Neutrophil (primary cell): ENCODE results near the gene FOXL3.

Experiments
- H3K27ac ChIP-seq: fragments of 200-600 bp; sonication (generic); 2 replicates; pipeline ENCODE4 v1.5.1; 2016; ENCODE audit warnings: mild to moderate bottlenecking, moderate library complexity
- H3K27me3 ChIP-seq: fragments of 200-600 bp; sonication (generic); 2 replicates; pipeline ENCODE4 v1.6.0; 2016; ENCODE audit warnings: mild to moderate bottlenecking
- H3K36me3 ChIP-seq: fragments of 200-600 bp; sonication (generic); 2 replicates; pipeline ENCODE4 v1.5.1; 2017
- H3K4me1 ChIP-seq, 2 experiments: fragments of 200-600 bp in 1 of 2; sonication (generic) in 1 of 2; 1 replicate in 1 of 2; 2 replicates in 1 of 2; pipeline versions ENCODE4 v1.5.1 to v1.6.1; 2013 to 2016; ENCODE audit warnings: low read depth in 1 of 2, low read length in 1 of 2, mild to moderate bottlenecking in 1 of 2, moderate library complexity in 1 of 2; ENCODE audit not compliant: control insufficient read depth in 1 of 2, insufficient read depth in 1 of 2
- H3K4me3 ChIP-seq, 2 experiments: fragments of 200-600 bp in 1 of 2; sonication (generic) in 1 of 2; 1 replicate in 1 of 2; 2 replicates in 1 of 2; pipeline ENCODE4 v1.5.1; 2013 to 2016; ENCODE audit warnings: low read depth in 1 of 2, low read length in 1 of 2, mild to moderate bottlenecking in 1 of 2, moderate library complexity in 1 of 2
- H3K9me3 ChIP-seq: fragments of 200-600 bp; sonication (generic); 2 replicates; pipeline ENCODE4 v1.5.1; 2016
- TF ChIP-seq, protein P1 (sequence below): fragments of 200-600 bp; sonication (generic); IDR thresholded peaks from 2 replicates; pipeline ENCODE4 v1.5.1; 2016; ENCODE audit warnings: antibody characterized with exemption

The FOXL3 gene

DNA sequence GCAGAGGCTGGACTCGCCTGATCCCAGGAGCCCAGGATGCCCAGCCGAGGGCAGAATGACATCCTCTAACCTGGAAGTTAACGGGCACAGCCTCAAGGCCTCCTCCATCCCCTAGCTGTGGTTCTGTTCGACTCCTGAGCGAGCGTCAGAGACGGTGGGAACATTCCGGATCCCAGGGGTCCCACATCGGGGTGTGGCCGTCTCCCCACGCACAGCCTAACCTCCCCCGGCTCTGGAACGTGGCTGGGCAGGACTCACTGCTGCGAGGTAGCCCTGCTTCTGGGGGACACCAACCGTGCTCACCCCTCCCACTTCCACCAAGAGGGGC is 8.4 kb downstream of the FOXL3 start:
- H3K36me3 ChIP-seq = no peaks in the 10 kb centered on the region
- TF ChIP-seq, protein P1, sequence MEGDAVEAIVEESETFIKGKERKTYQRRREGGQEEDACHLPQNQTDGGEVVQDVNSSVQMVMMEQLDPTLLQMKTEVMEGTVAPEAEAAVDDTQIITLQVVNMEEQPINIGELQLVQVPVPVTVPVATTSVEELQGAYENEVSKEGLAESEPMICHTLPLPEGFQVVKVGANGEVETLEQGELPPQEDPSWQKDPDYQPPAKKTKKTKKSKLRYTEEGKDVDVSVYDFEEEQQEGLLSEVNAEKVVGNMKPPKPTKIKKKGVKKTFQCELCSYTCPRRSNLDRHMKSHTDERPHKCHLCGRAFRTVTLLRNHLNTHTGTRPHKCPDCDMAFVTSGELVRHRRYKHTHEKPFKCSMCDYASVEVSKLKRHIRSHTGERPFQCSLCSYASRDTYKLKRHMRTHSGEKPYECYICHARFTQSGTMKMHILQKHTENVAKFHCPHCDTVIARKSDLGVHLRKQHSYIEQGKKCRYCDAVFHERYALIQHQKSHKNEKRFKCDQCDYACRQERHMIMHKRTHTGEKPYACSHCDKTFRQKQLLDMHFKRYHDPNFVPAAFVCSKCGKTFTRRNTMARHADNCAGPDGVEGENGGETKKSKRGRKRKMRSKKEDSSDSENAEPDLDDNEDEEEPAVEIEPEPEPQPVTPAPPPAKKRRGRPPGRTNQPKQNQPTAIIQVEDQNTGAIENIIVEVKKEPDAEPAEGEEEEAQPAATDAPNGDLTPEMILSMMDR = no peak
- H3K4me1 ChIP-seq = no peaks in the 10 kb centered on the region
- H3K4me3 ChIP-seq = no peak overlapping the region
- no peak overlapping the region for H3K27ac ChIP-seq
- peaks cover 18% of the 10 kb centered on the region for H3K27me3 ChIP-seq
- H3K9me3 ChIP-seq = no peaks in the 10 kb centered on the region

DNA sequence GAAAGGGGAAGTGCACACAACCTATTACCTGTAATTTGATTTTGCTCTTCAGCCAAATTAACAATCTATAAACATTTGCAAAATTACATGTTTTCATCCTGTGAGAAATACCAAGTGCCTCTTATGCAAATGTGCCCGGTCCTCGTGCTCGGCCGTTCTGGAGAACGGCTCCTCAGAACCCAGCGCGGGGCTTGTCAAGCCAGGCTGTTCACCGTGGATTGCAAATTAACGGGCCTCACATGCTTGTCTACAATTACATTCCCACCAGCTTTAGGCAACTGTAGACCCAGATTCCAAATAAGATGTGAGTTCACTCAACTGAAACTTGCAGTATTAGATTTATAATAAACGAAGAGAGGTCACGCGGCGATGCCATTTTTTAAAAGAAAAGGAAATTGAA is 8.8 kb downstream of the FOXL3 start:
- no peak overlapping the region for H3K27ac ChIP-seq
- no peaks in the 10 kb centered on the region for H3K36me3 ChIP-seq
- no peaks in the 10 kb centered on the region for H3K9me3 ChIP-seq
- H3K27me3 ChIP-seq = peaks cover 14% of the 10 kb centered on the region
- H3K4me3 ChIP-seq = no peak overlapping the region
- no peaks in the 10 kb centered on the region for H3K4me1 ChIP-seq
- TF ChIP-seq, protein P1 = no peak

DNA sequence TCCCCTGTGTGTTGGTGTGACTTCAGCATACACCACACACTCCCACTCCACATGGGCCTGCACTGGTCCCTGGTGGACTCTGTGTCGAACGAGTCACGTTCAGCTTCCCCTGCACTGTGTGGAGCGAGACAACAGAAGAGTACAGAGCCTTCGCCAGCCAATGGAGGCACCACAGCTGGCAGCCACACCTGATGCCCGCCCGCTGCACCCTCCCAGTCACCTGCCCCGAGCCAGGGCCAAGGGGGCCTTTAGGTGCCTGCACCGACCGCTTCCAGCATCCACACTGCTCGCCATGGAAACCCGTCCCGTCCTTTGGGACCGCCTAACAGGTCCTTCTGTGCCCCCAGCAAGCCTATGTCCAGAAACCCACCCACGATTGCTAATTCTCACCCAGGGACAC is 9.2 kb downstream of the FOXL3 start:
- no peaks in the 10 kb centered on the region for H3K36me3 ChIP-seq
- H3K9me3 ChIP-seq = no peaks in the 10 kb centered on the region
- H3K27me3 ChIP-seq = peaks cover 9% of the 10 kb centered on the region
- H3K27ac ChIP-seq = no peak overlapping the region
- no peak overlapping the region for H3K4me3 ChIP-seq
- H3K4me1 ChIP-seq = no peaks in the 10 kb centered on the region
- TF ChIP-seq, protein P1 = no peak

- peaks cover 5% of the 10 kb centered on the region for H3K27me3 ChIP-seq
- no peaks in the 10 kb centered on the region for H3K9me3 ChIP-seq
- H3K27ac ChIP-seq = no peak overlapping the region
- no peak overlapping the region for H3K4me3 ChIP-seq
- TF ChIP-seq, protein P1 = no peak
- H3K36me3 ChIP-seq = no peaks in the 10 kb centered on the region
- H3K4me1 ChIP-seq = no peaks in the 10 kb centered on the region
Observed at GRCh38 chr7:299628-300027, 9.7 kb downstream of the FOXL3 start.

- Histone ChIP-seq H3K36me3 (no peaks in the 10 kb centered on the region), H3K4me1 (no peaks in the 10 kb centered on the region), H3K27ac (no peak overlapping the region), H3K4me3 (no peak overlapping the region), H3K27me3 (peaks cover 5% of the 10 kb centered on the region), H3K9me3 (no peaks in the 10 kb centered on the region)
- TF ChIP-seq, protein P1 = no peak
Observed at GRCh38 chr7:300048-300447, 10.1 kb downstream of the FOXL3 start.
